ENCODE measurements around the gene TMEM132E.

DNA sequence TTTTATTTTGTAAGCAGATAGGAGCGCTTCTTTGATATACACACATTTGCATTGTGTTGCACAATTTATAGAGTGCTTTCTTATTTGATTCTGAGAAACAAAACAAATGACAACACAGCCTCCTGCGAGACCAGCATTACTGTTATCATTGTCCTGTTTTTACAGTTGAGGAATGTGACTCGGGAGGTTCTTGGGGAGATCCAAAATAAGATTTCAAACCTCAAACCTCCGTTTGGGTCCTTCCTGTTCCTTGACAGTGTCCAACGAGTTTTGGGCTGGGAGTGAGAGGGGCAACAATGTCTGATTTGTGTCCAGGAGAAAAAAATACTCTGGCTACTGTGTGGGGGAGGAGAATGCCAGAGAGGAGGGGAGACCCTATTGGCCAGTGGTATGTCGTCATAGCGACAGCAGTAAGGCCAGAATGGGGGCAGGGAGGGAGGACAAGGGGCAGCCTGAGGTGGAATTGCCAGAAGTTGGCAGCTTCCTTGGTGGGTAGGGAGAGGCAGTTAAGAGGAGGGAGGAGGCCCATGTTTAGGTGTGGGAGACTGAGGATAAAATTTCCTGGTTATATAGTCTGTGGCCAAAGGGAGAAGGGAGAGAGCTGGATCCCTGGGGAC lies 45.5 kb downstream of the TMEM132E start:
- TF ChIP-seq, protein P1, sequence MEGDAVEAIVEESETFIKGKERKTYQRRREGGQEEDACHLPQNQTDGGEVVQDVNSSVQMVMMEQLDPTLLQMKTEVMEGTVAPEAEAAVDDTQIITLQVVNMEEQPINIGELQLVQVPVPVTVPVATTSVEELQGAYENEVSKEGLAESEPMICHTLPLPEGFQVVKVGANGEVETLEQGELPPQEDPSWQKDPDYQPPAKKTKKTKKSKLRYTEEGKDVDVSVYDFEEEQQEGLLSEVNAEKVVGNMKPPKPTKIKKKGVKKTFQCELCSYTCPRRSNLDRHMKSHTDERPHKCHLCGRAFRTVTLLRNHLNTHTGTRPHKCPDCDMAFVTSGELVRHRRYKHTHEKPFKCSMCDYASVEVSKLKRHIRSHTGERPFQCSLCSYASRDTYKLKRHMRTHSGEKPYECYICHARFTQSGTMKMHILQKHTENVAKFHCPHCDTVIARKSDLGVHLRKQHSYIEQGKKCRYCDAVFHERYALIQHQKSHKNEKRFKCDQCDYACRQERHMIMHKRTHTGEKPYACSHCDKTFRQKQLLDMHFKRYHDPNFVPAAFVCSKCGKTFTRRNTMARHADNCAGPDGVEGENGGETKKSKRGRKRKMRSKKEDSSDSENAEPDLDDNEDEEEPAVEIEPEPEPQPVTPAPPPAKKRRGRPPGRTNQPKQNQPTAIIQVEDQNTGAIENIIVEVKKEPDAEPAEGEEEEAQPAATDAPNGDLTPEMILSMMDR (IDR thresholded peaks at IDR 0.05), result no peak
- TF ChIP-seq POLR2A (IDR thresholded peaks at IDR 0.05) (no peak), POLR2AphosphoS5 (IDR thresholded peaks at IDR 0.05) (no peak)

All from breast epithelium (tissue), 3 donors.